HG02870 (cell line): ENCODE measurements around the gene HS1BP3.

Source experiments
- ATAC-seq: cut with Tn5 transposase; IDR thresholded peaks from one replicate; pipeline ENCODE4 v1.9.1; 2021; ENCODE audit warnings: mild to moderate bottlenecking, moderate library complexity; ENCODE audit not compliant: unreplicated experiment

Gene HS1BP3

GRCh38 chr2:20620271-20620681, 30.6 kb downstream of the HS1BP3 start:
- no peak for ATAC-seq

- ATAC-seq, result no peak
These were observed 31.3 kb downstream of the HS1BP3 start for GRCh38 chr2:20619624-20620024.

- ATAC-seq, result no peak
These were observed 31.9 kb downstream of the HS1BP3 start for GRCh38 chr2:20618886-20619521.

- no peak for ATAC-seq
These were observed 32.4 kb downstream of the HS1BP3 start for GRCh38 chr2:20618468-20618885.

GRCh38 chr2:20617892-20618467, 32.9 kb downstream of the HS1BP3 start:
- ATAC-seq, result no peak

GRCh38 chr2:20617081-20617575, 33.8 kb downstream of the HS1BP3 start:
- ATAC-seq, result no peak

GRCh38 chr2:20616341-20616871, 34.5 kb downstream of the HS1BP3 start:
- no peak for ATAC-seq

- ATAC-seq, result no peak
These were observed 35.2 kb downstream of the HS1BP3 start for GRCh38 chr2:20615466-20616241.

GRCh38 chr2:20615068-20615465, 35.8 kb downstream of the HS1BP3 start:
- ATAC-seq, result no peak

- ATAC-seq, result no peak
These were observed 36.5 kb downstream of the HS1BP3 start for GRCh38 chr2:20614201-20615067.

GRCh38 chr2:20612925-20613916, 37.7 kb downstream of the HS1BP3 start:
- no peak for ATAC-seq

- ATAC-seq, result no peak
These were observed 39.0 kb downstream of the HS1BP3 start for GRCh38 chr2:20611844-20612356.

GRCh38 chr2:20611077-20611843, 39.6 kb downstream of the HS1BP3 start:
- no peak for ATAC-seq

- no peak for ATAC-seq
These were observed 40.9 kb downstream of the HS1BP3 start for GRCh38 chr2:20609995-20610357.

- no peak for ATAC-seq
These were observed 41.4 kb downstream of the HS1BP3 start for GRCh38 chr2:20609349-20609994.

GRCh38 chr2:20608666-20609348, 42.1 kb downstream of the HS1BP3 start:
- no peak for ATAC-seq

GRCh38 chr2:20607446-20607845, 43.5 kb downstream of the HS1BP3 start:
- ATAC-seq, result no peak

- no peak for ATAC-seq
These were observed 44.7 kb downstream of the HS1BP3 start for GRCh38 chr2:20606198-20606597.
